GM12892 (cell line): Measurements from ENCODE around the gene MALL.
"Not testable (repeated sequence)": the region's sequence is repeated elsewhere in the genome, so short reads cannot be mapped to it uniquely, and the experiment has no call there.

Experiments used
- POLR2A ChIP-seq: IDR thresholded peaks from 2 replicates; pipeline ENCODE4 v1.6.1; 2011; ENCODE audit warnings: low read depth, low read length, control low read depth
- POLR2AphosphoS5 ChIP-seq: IDR thresholded peaks from 2 replicates; pipeline ENCODE4 v1.6.1; 2011; ENCODE audit warnings: low read depth, low read length, control low read depth
- TAF1 ChIP-seq: IDR thresholded peaks from 2 replicates; pipeline ENCODE4 v1.6.1; 2011; ENCODE audit warnings: low read depth, mild to moderate bottlenecking, control low read depth, low read length, borderline replicate concordance

GRCh38 chr2:110100880-110101279, 14.7 kb downstream of the MALL start:
- TF ChIP-seq POLR2A, TAF1, POLR2AphosphoS5: not testable (repeated sequence)
